Mesodermal cell (in vitro differentiated cells): ENCODE data around the gene CNPY1.

Experiments used
- H3K27ac ChIP-seq: 2 replicates; pipeline ENCODE4 v1.7.0; 2013; ENCODE audit warnings: mild to moderate bottlenecking, low read depth, low read length, moderate library complexity; ENCODE audit not compliant: severe bottlenecking
- H3K36me3 ChIP-seq: 2 replicates; pipeline ENCODE4 v1.7.1; 2013; ENCODE audit warnings: mild to moderate bottlenecking, low read length, moderate library complexity; ENCODE audit not compliant: control insufficient read depth, insufficient read depth
- H3K4me1 ChIP-seq: one replicate; pipeline ENCODE4 v1.7.1; 2013; ENCODE audit warnings: mild to moderate bottlenecking, low read length; ENCODE audit not compliant: insufficient read depth, control insufficient read depth, poor library complexity, severe bottlenecking
- H3K4me3 ChIP-seq: 2 replicates; pipeline ENCODE4 v1.7.0; 2013; ENCODE audit warnings: low read length, control low read depth, mild to moderate bottlenecking; ENCODE audit not compliant: insufficient read depth, poor library complexity, severe bottlenecking; ENCODE audit errors: extremely low read depth
- H3K9me3 ChIP-seq: 2 replicates; pipeline ENCODE4 v1.7.1; 2013; ENCODE audit warnings: mild to moderate bottlenecking, low read length, moderate library complexity; ENCODE audit not compliant: control insufficient read depth
- WGBS, 2 experiments: methylation state at CpG; one replicate each; pipeline ENCODE4 v1.1.5; 2013; ENCODE audit warnings: missing lambda C conversion rate in 2 of 2; ENCODE audit not compliant: insufficient coverage in 2 of 2; 5-methylcytosine and 5-hydroxymethylcytosine counted together

Gene CNPY1

DNA sequence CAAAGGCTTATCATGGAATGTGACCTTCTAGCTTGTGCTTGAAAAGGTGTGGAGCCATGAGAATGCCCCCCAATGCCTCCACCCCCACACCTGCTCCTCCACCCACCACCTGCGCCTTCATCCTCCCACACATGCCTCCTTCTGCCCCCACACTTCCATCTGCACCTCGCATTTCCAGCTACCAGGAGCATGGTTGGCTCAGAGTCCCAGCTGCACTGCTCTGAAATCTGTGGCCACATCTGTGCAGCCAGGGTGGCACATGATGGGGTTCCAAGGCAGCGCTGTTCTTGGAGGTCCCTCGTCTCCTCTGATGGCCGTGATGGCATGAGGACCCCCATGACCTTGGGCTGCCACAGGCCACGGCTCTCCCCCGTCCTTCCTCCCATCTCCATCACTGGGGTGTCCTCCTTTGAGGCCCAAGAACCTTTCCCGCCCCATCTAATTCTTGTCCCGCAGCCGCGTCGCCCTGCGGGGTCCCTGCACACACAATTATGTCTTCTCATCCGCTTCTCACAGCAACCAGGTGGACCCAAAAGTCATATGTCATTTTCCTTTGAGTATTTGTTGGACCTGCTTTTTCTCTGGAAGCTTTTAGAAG is 40.6 kb upstream of the CNPY1 start:
- Histone ChIP-seq H3K4me1 (peaks cover 6% of the 10 kb centered on the region), H3K4me3 (no peak overlapping the region), H3K27ac (no peak overlapping the region), H3K36me3 (no peaks in the 10 kb centered on the region), H3K9me3 (no peaks in the 10 kb centered on the region)
- 94% methylated on average over 8 to 13 of the region's 14 CpGs for WGBS, 2 experiments

DNA sequence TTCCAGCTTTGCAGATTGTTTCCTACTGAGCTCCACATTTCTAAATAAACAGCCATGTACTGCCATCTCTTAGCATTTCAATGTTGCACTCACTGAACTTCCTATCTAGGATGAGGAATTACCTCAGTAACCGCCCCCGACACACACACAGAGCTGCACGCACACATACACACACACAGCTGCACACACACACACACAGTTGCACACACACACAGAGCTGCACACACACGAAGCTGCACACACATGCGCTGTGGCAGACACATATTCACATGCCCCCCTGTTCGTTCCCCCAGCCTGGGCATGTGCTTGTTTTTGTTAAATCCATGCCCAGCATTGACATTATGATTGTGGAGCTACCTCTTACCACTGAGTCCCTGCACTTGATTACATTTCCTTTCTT is 39.6 kb upstream of the CNPY1 start:
- H3K36me3 ChIP-seq = no peaks in the 10 kb centered on the region
- H3K4me3 ChIP-seq = no peak overlapping the region
- peaks cover 6% of the 10 kb centered on the region for H3K4me1 ChIP-seq
- H3K9me3 ChIP-seq = no peaks in the 10 kb centered on the region
- H3K27ac ChIP-seq = no peak overlapping the region
- WGBS, 2 experiments = 86 to 87% methylated on average over 6 of the region's 6 CpGs

DNA sequence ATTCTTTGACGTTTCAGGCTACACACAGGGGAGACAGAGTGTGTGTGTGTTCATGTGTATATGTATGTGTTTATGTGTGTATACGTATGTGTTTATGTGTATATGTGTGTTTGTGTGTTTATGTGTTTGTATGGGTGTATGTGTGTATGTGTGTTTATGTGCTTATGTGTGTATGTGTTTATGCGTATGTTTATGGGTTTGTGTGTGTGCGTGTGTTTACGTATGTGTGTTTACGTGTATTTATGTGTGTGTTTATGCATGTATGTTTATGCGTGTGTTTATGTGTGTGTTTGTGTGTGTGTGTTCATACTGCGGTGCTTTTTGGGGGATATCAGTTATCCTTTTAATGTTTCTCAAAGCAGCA is 39.2 kb upstream of the CNPY1 start:
- no peak overlapping the region for H3K27ac ChIP-seq
- no peaks in the 10 kb centered on the region for H3K36me3 ChIP-seq
- H3K4me1 ChIP-seq = peaks cover 4% of the 10 kb centered on the region
- WGBS, 2 experiments = 86 to 87% methylated on average over 6 of the region's 8 CpGs
- H3K9me3 ChIP-seq = no peaks in the 10 kb centered on the region
- no peak overlapping the region for H3K4me3 ChIP-seq

DNA sequence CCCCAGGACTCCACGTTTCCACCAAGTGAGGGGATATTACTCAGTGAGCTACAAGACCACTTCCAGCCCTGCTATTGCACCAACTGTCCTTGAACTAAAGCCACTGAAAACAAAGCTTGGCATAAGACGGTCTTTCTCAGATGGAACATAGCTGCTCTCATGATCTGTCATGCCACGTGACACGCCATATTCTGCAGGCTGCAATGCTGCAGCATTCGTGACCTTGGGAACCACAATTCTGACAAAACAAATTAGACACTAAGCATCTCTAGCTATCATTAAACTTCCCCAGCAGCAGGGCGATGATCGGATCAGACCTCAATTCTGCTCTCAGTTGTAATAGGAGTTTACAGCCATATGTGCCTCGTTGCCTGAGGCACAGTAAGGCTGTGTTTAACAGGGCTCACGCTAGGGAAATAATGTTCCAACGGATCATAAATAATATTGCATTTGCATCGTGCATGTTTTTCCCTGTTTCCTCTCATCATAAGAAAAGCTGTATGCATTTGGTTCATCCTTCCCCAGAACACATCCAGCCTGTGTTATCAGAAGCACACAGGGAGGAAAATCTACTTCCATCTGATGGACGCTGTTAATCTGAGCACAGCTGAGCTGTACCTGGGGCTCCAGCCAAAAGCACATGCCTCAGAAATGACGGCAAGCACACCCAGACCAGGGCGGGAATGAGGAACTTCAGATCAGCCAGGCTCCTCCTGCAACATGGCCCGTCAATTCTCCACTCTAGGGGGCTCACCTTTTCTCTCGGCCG is 38.6 kb upstream of the CNPY1 start:
- Histone ChIP-seq H3K4me3 (no peak overlapping the region), H3K27ac (no peak overlapping the region), H3K4me1 (no peaks in the 10 kb centered on the region), H3K9me3 (no peaks in the 10 kb centered on the region), H3K36me3 (no peaks in the 10 kb centered on the region)
- 72 to 84% methylated on average over 14 to 16 of the region's 17 CpGs for WGBS, 2 experiments

DNA sequence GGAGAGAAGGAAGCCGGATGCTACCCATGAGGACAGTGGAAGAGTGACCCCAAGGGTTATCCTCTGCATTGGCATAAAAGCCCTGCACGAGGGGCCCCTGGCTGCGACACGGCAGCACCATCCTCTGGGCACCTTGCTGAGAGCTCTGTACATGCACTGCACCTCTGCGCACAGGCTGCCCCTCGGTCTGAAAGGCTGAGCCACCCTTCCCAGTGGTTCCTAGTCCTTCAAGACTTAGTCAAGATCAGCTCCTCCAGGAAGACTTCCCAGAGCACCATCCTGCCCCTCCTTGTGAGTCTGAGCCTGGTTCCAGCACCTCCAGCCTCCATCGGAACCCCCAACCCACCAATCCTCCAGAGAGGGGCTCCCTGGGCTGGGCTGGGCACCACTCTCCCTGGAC is 37.9 kb upstream of the CNPY1 start:
- Histone ChIP-seq H3K36me3 (no peaks in the 10 kb centered on the region), H3K9me3 (no peaks in the 10 kb centered on the region), H3K4me3 (no peak overlapping the region), H3K27ac (no peak overlapping the region), H3K4me1 (no peaks in the 10 kb centered on the region)
- WGBS, 2 experiments = 86 to 88% methylated on average over 6 to 7 of the region's 7 CpGs

DNA sequence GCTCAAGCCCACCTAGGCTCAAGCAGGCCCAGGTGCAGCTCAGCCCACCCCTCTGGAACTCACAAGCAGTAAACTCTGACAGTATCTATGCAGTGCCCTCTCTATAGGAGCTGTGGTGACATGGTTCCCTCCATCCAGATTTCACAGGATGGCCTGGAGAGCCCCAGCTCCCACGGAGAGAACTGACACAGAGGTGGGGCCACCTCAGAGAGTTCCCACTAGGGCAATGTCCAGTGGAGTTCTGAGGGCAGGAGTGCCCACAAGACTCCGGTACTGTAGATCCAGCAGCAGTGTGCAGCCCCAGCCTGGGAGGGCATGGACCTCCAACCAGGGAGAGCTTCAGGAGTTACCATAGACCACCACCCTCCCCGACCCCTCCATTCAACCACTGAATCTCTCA is 37.3 kb upstream of the CNPY1 start:
- Histone ChIP-seq H3K4me3 (no peak overlapping the region), H3K27ac (no peak overlapping the region), H3K36me3 (no peaks in the 10 kb centered on the region), H3K4me1 (no peaks in the 10 kb centered on the region), H3K9me3 (no peaks in the 10 kb centered on the region)
- 71 to 86% methylated on average over 2 to 3 of the region's 3 CpGs for WGBS, 2 experiments

DNA sequence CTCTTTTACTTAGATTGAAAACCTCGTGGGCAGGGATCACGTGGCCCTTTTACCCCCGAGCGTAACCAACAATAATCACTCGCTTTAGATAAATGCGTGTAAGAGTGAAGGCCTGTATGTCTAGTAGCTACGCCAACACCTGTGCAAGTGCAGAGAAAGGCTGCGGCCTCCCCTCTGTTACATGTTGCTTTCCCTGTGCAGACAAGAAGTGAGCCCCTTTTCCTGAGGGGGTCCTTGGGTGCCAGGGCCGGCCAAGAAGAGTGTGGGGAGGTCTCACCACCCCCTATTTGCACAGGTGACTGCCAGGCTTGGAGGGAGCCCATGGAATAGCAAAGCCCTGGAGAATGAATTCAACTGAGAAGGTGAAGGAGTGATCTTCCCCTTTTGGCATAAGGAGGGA is 35.6 kb upstream of the CNPY1 start:
- Histone ChIP-seq H3K27ac (no peak overlapping the region), H3K4me1 (no peaks in the 10 kb centered on the region), H3K9me3 (no peaks in the 10 kb centered on the region), H3K4me3 (no peak overlapping the region), H3K36me3 (no peaks in the 10 kb centered on the region)
- WGBS, 2 experiments = 80 to 88% methylated on average over 7 to 8 of the region's 9 CpGs

DNA sequence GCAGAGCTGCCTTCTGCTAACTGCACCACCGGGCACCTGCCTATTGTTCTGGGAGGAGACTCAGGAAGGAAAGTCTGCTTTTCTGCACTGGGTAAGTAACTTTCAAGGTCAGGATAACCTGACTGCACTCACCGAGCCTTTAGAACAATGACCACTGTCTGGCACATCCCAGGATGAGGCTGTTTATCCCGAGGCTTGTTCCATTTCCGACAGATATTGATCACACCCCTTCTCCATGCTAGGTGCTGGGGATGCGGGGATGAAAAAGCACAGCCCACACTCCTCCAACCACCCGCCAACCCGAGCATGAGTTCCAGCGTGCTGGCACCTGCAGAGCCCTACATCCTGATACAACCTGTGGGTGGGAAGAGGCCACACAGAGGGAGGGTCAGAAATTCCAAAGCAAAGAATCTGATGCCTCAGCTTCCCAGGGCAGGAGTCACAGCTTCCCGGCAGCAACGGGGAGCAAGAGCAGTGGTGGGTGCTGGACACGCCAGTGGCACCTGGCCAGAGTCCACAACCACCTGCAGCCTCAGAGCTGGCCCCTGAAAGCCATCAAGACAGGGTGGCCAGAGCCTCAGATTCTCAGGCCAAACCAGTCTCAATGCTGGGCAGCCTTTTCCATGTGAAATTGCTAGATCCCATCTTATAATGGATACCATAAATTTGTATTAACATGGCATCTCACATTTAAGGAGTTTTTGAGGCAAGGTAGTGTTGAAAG is 34.9 kb upstream of the CNPY1 start:
- H3K36me3 ChIP-seq = no peaks in the 10 kb centered on the region
- H3K4me1 ChIP-seq = no peaks in the 10 kb centered on the region
- WGBS, 2 experiments = 73 to 82% methylated on average over 8 to 11 of the region's 11 CpGs
- no peak overlapping the region for H3K4me3 ChIP-seq
- no peak overlapping the region for H3K27ac ChIP-seq
- no peaks in the 10 kb centered on the region for H3K9me3 ChIP-seq

DNA sequence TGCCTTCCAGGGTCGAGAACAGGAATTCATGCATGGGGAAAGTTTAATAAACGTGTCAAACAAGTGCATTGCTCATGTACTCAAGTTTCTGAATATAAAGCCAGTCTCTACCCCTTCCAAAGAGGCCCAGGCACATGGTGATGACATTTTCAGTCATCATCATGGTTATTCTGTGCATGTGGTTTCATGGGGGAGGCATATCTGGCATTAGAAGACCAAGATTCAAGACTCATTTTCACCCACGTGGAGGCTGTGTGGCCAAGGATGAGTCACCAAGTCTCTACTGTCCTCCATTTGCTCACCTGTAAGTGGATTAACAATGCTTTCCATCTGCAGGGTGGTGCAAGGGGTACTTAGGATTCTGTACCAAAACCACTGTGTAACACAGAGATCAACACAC is 34.0 kb upstream of the CNPY1 start:
- no peaks in the 10 kb centered on the region for H3K4me1 ChIP-seq
- H3K4me3 ChIP-seq = no peak overlapping the region
- H3K36me3 ChIP-seq = no peaks in the 10 kb centered on the region
- H3K27ac ChIP-seq = no peak overlapping the region
- WGBS, 2 experiments = 78 to 86% methylated on average over 2 of the region's 3 CpGs
- H3K9me3 ChIP-seq = no peaks in the 10 kb centered on the region

DNA sequence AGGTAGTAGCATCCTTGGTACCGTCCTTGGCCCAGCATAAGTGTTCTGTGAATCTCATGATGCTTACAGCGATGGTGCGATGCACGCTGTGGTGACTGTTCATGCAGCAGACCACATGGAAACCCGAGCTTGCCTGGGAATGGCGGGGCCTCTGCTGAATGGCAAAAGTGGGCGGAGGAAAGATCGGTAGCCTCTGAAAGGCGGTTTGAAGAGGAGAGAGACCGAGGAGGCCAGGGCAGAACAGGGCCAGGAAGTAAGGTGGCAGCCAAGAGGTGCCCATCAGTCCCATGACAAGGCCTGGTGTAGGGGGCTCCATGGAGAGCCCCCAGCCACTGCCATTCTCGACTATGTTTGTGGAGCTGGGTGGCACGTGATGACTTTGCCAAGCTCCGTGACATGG is 33.2 kb upstream of the CNPY1 start:
- Histone ChIP-seq H3K36me3 (no peaks in the 10 kb centered on the region), H3K4me3 (no peak overlapping the region), H3K4me1 (no peaks in the 10 kb centered on the region), H3K27ac (no peak overlapping the region), H3K9me3 (no peaks in the 10 kb centered on the region)
- 83 to 86% methylated on average over 12 to 13 of the region's 13 CpGs for WGBS, 2 experiments

DNA sequence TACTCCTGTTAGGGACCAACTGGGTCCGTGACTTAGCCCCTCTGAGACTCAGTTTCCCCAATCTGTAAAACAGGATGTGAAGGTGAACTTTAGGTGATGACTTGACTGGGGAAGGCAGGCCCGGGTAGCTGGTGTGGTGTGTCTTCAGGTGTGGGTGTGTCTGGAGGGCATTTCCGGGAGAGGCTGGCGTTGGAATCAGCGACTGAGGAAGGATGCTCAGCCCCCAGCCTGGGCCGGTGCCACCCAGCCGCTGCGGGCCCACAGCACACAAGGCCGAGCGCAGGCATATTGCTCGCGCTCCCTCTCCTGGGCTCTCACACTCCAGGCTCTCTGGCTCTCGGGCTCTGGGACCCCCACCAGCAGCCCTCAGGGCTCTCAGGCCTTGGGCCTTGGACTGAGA is 31.7 kb upstream of the CNPY1 start:
- 94% methylated on average over 12 of the region's 13 CpGs for WGBS, 2 experiments
- Histone ChIP-seq H3K36me3 (no peaks in the 10 kb centered on the region), H3K4me3 (no peak overlapping the region), H3K27ac (no peak overlapping the region), H3K9me3 (no peaks in the 10 kb centered on the region), H3K4me1 (no peaks in the 10 kb centered on the region)
